NCI-H2227 (cell line): Measurements from ENCODE around the gene TM4SF20.
A peak's percentile ranks its signal among the peaks of the same experiment; 100 is the strongest.
"Not testable (repeated sequence)": the region's sequence is repeated elsewhere in the genome, so short reads cannot be mapped to it uniquely, and the experiment has no call there.

Experiments
- DNase-seq: peaks from one replicate; lab custom pipeline; 2025; ENCODE audit not compliant: unreplicated experiment; lab: John Stamatoyannopoulos, UW

Gene TM4SF20

DNA sequence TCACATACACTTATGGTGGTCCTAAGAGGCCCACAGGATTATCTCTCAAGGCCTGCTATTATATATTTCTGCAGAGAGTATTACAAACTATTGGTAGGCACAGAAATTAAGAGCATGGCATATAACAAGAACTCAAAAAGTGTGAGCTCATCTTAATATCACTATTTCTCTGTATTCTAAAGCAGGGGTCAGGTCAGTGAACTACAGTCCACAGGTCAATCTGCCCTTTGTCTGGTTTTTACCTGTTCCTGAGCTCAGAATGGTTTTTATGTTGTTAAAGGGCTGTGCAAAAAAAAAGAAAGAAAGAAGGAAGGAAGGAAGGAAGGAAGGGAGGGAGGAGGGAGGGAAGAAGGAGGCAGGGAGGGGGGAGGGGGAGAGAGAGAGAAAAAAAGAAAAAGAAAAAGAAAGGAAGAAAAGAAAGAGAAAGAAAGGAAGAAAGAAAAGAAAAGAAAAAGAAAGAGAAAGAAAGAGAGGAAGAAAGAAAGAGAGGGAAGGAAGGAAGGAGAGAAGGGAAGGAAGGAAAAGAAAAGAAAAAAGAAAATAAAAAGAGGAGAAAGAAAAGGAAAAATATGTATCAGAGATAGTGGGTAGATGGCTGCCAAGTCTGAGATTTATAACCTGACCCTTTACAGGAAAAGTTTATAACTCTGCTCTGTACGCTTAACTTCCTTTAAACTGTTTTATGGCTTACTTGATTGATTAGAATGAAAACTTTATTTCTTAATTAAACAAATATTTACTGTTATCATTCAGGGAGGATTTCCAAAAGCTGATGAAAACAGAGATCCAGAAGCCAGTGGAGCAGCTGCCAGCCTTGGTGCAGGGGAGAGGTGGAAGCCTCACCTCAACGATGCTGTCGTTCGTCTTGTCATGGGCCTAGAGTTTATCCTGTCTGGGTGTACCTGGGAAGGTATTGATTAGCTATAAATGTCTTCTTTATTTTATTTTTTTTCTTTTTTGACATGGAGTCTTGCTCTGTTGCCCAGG lies 19.9 kb upstream of the TM4SF20 start:
- no peak for DNase-seq

GRCh38 chr2:227397562-227397961 lies 18.5 kb upstream of the TM4SF20 start:
- no peak for DNase-seq

GRCh38 chr2:227395556-227395955 lies 16.4 kb upstream of the TM4SF20 start:
- no peak for DNase-seq

- DNase-seq: no peak
These were observed 15.3 kb upstream of the TM4SF20 start for GRCh38 chr2:227394401-227394800.

GRCh38 chr2:227390468-227391256 lies 11.6 kb upstream of the TM4SF20 start:
- no peak for DNase-seq

GRCh38 chr2:227389661-227390060 lies 10.6 kb upstream of the TM4SF20 start:
- DNase-seq: no peak

GRCh38 chr2:227389231-227389630 lies 10.1 kb upstream of the TM4SF20 start:
- no peak for DNase-seq

DNA sequence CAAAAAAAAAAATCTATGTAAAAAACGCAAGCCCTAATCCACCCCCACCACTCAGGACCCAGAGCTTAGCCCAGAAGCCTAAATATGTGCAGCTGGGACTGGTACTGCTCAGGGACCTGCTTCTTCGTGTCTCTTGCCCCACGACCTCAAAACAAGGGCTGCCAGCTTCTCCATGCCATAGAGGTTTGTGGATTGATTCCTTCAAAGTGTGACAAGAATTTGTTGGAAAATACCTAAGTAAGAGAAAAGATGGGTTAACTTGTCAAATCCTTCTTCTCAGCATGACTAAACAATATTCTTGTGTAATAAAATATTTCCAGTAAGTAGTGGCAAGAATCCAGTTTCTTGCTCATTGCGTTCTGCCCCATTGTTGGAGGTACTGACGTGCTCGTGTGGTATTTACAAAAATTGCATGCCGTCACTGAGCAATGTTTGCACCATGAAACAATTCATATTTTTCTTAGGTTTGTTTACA lies 9.5 kb upstream of the TM4SF20 start:
- no peak for DNase-seq

GRCh38 chr2:227387583-227387982 lies 8.5 kb upstream of the TM4SF20 start, which contains the start of gene SCYGR1:
Gene SCYGR1, minus strand, starts transcription at chr2:227387949. Its CDS starts 0 bp downstream, at chr2:227387949.
- not testable (repeated sequence) for DNase-seq

DNA sequence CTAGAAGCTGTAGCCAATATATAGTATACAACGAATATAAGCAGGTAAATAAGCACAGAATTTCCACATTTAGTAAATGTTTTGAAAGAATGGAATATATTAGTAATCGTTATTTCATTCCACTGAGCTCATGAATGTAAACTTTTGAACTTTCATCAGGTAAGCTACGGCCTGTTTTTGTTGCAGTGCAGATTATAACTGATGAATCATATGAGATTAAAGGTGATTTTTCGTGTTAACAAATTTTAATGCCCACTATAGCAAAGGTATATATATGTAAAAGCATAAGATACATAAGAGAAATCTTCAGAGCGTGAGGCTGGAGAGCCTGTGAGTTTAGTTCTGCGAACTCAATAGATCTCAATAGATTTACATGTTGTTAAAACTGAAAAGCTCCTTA lies 7.5 kb upstream of the TM4SF20 start:
- no peak for DNase-seq

DNA sequence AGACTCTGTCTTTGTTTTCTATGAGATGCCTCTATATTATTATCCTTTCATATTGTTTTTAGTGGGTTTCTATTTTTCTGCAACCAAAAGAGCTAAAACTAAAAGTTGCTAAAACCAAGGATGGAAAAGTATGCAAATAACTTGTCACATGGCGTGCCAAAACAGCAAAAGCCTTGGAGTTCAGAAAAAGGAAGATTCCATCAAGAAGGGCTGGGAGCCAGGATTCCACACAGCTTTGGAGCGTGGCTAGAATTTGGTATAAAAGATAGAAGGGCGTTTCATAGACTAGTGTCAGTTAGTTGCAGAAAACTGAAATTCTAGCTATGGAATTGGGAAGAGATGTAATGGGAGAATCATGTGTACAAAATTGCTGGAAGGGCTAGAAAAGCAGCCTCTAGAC lies 4.6 kb upstream of the TM4SF20 start:
- DNase-seq: no peak

- DNase-seq: not testable (repeated sequence)
These were observed 3.2 kb upstream of the TM4SF20 start for GRCh38 chr2:227382241-227382835.

- DNase-seq: no peak
These were observed 729 bp downstream of the TM4SF20 start for GRCh38 chr2:227378371-227378782.

DNA sequence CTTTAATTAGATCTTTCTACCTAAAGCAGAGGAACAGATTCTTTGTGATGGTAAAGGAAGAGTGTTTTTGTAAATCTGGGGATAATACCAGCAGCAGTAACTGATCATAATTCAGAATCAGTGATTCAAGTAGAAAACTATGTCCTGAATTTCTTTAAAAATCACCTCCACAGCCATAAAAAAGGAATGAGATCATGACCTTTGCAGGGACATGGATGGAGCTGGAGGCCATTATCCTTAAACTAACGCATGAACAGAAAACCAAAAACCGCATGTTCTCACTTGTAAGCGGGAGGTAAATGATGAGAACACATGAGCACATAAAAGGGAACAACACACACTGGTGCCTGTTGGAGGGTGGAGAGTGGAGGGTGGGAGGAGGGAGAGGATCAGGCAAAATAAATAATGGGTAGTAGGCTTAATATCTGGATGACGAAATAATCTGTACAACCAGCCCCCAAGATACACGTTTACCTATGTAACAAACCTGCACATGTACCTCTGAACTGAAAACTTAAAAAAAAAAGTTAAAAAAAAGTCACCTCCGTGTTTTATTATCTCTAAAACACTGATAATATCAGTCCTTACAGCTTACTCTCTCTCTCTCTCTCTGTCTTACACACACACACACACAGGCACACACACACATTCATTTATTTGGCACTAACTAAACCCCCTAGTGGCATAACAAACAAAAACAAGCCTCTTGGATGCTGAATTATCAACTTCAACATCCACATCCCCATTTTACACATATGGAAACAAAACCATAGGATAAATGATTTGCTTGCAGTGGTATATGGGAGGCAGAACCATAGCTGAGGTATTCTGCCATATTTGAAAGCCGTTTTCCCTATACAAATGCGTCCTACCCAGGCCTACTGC lies 1.4 kb downstream of the TM4SF20 start:
- no peak for DNase-seq

DNA sequence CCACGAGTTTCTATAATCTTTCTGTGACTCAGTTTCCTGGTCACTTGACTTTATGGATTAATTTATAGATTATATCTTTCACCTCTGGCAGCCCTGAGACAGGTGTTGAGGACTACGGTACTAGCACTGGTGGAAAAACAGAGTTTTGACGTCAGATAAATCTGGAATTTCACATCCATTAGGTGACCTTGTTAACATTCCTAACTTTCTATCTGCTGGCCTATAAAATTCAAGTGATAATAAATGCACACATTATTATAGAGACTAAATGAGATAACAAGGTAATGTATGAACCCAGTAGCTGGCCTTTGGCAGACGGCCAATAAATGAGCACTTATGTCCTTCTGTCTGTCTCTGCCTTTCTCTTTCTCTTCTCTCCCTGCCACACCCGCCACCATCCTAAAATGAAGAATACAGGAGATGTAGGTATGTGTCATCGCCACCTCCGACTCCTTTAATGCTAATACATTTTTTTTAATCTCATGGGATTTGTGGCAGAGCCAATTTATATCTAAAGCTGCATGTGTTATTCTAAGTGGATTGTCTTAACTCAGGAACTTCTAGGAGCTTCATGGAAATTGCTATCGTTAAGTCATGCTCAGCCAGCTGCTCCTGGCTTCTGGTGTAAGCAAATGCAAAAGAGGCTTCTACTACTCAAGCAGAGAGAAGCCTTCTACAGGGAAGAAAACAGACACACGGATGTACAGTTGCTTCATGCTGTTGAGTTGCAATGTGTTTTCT lies 2.3 kb downstream of the TM4SF20 start:
- peak; percentile 30 for DNase-seq

DNA sequence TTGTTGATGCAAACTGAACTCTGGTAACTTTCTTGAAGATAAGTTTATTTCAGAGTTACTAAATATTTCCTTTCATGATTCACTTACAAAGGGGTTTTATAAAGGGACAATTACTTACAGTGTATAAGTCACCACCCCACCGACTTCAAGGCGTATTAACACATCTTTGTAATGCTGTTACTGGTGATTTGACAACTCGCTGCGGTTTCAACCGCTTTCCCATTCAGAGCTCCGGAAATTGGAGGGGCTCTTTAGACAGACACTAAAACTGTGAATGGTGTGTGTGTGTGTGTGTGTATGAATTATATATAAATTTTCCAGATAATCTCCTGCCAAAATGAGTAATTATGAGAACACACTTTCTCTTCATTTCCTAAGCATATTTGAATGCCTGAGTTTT lies 4.9 kb downstream of the TM4SF20 start:
- no peak for DNase-seq

- no peak for DNase-seq
These were observed 5.7 kb downstream of the TM4SF20 start for GRCh38 chr2:227373389-227373788.

DNA sequence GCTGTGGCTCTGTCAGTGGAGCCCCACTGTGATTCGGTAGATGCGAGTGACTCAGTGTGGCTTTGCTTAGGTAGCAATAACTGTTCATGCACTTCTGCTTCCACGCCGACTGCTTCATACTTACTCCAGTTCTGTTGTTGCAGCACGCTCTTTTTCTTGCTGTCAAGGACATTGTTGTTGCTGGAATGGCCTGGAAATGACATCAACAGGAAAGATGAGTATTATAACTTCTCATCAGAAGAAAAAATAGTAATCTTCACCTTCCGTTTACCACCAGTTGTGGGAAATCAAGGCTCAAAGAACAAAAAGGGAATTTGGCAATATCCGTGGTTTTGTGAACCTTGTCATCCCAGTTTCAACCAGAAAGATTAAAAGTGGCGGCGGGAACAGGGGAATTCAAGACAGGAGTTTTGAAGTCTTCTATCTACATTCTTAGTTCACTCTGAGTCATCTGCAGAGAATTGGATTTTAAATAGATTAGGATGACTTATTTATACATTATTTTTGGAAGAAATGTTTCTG lies 8.3 kb downstream of the TM4SF20 start:
- DNase-seq: no peak

GRCh38 chr2:227370092-227370491 lies 9.0 kb downstream of the TM4SF20 start:
- DNase-seq: no peak
